Smooth muscle cell (in vitro differentiated cells): Measurements from ENCODE around the gene RHBDD2. TPM values are rescaled to one million over a fixed set of nuclear protein-coding genes. Genes with fewer than 3 reads are reported as not detected.
"Not testable (repeated sequence)": the region's sequence is repeated elsewhere in the genome, so short reads cannot be mapped to it uniquely, and the experiment has no call there.

Experiments used
- DNase-seq: peaks from one replicate; lab custom pipeline; 2025; ENCODE audit not compliant: unreplicated experiment; lab: John Stamatoyannopoulos, UW
- H2AFZ ChIP-seq: fragments of 200-600 bp; sonication (generic); 2 replicates; pipeline ENCODE4 v1.6.0; 2016; ENCODE audit warnings: antibody characterized with exemption, low read depth, mild to moderate bottlenecking
- H3F3A ChIP-seq: fragments of 200-600 bp; sonication (generic); 2 replicates; pipeline ENCODE4 v1.6.0; 2017; ENCODE audit warnings: antibody characterized with exemption, low read depth
- H3K27ac ChIP-seq: fragments of 200-600 bp; sonication (generic); 2 replicates; pipeline ENCODE4 v1.5.1; 2016; ENCODE audit warnings: low read depth, mild to moderate bottlenecking
- H3K27me3 ChIP-seq: fragments of 200-600 bp; sonication (generic); 2 replicates; pipeline ENCODE4 v1.6.1; 2016; ENCODE audit warnings: low read depth, mild to moderate bottlenecking
- H3K36me3 ChIP-seq: fragments of 200-600 bp; sonication (generic); 2 replicates; pipeline ENCODE4 v1.5.1; 2016; ENCODE audit warnings: low read depth
- H3K4me1 ChIP-seq: fragments of 200-600 bp; sonication (generic); 2 replicates; pipeline ENCODE4 v1.5.1; 2016; ENCODE audit warnings: low read depth
- H3K4me2 ChIP-seq: fragments of 200-600 bp; sonication (generic); 2 replicates; pipeline ENCODE4 v1.6.0; 2016; ENCODE audit warnings: mild to moderate bottlenecking
- H3K4me3 ChIP-seq: fragments of 200-600 bp; sonication (generic); 2 replicates; pipeline ENCODE4 v1.5.1; 2016; ENCODE audit warnings: mild to moderate bottlenecking
- H3K79me2 ChIP-seq: fragments of 200-600 bp; sonication (generic); 2 replicates; pipeline ENCODE4 v1.6.0; 2016; ENCODE audit warnings: low read depth, mild to moderate bottlenecking
- H3K9ac ChIP-seq: fragments of 200-600 bp; sonication (generic); 2 replicates; pipeline ENCODE4 v1.6.0; 2016; ENCODE audit warnings: low read depth
- H3K9me3 ChIP-seq: fragments of 200-600 bp; sonication (generic); replicated peaks from 2 replicates; pipeline ENCODE4 v1.5.1; 2016; ENCODE audit warnings: low read depth
- H4K20me1 ChIP-seq: fragments of 200-600 bp; sonication (generic); 2 replicates; pipeline ENCODE4 v1.6.0; 2016; ENCODE audit warnings: low read depth
- CTCF ChIP-seq: fragments of 200-600 bp; sonication (generic); IDR thresholded peaks from 2 replicates; pipeline ENCODE4 v1.5.1; 2017; ENCODE audit warnings: borderline replicate concordance, mild to moderate bottlenecking, antibody characterized with exemption; ENCODE audit not compliant: insufficient read depth, poor library complexity, severe bottlenecking
- WGBS: methylation state at CpG from one replicate; pipeline ENCODE4 v1.1.7; 2016; ENCODE audit warnings: low lambda C conversion rate; 5-methylcytosine and 5-hydroxymethylcytosine counted together
- polyA plus RNA-seq: library from polyadenylated mRNA; unstranded; fragments of >200 nt; fragmentation: Nextera tagmentation; extraction: Ambion mirVana; gene quantifications from 2 replicates; pipeline ENCODE4 v1.2.1, GENCODE V29; 2016
- total RNA-seq: library from RNA; depleted of rRNA; stranded (reverse); fragments of >200 nt; gene quantifications from 2 replicates; pipeline ENCODE4 v1.2.3, GENCODE V29; 2014

The RHBDD2 gene
- total and polyA plus RNA-seq, 2 experiments from 2014 or later = 43.9 to 105 TPM

GRCh38 chr7:75909521-75910132, 30.8 kb downstream of the RHBDD2 start:
- Histone ChIP-seq H3K4me3 (no peak overlapping the region), H3K27me3 (no peaks in the 10 kb centered on the region), H3K4me2 (no peak overlapping the region), H4K20me1 (no peaks in the 10 kb centered on the region), H3K9me3 (no peaks in the 10 kb centered on the region), H3K79me2 (no peaks in the 10 kb centered on the region), H3K36me3 (no peaks in the 10 kb centered on the region), H3K9ac (no peak overlapping the region), H3K27ac (no peak overlapping the region), H2AFZ (no peak overlapping the region), H3K4me1 (no peaks in the 10 kb centered on the region), H3F3A (no peaks in the 10 kb centered on the region)
- no peak for TF ChIP-seq CTCF
- no peak for DNase-seq
- WGBS = 91% methylated on average over 5 of the region's 5 CpGs

DNA sequence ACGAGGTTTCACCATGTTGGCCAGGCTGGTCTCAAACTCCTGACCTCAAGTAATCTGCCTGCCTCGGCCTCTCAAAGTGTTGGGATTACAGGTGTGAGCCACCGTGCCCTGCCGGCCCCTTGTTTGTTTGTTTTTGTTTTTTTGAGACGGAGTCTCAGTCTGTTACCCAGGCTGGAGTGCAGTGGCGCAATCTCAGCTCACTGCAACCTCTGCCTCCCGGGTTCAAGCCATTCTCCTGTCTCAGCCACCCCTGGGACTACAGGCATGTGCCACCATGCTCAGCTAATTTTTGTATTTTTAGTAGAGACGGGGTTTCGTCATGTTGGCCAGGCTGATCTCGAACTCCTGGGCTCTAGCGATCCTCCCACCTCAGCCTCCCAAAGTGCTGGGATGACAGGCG, 32.4 kb downstream of the RHBDD2 start:
- H3K27me3 ChIP-seq, H4K20me1 ChIP-seq, H3K36me3 ChIP-seq, H3K9ac ChIP-seq, H3K4me3 ChIP-seq, H3K4me2 ChIP-seq, H2AFZ ChIP-seq, DNase-seq, H3K9me3 ChIP-seq, H3F3A ChIP-seq, H3K4me1 ChIP-seq, H3K27ac ChIP-seq: not testable (repeated sequence)
- H3K79me2 ChIP-seq = peaks cover 10% of the 10 kb centered on the region
- WGBS = 88% methylated on average over 12 of the region's 12 CpGs

- Histone ChIP-seq H3K4me3 (no peak overlapping the region), H3K4me1 (no peaks in the 10 kb centered on the region), H3F3A (no peaks in the 10 kb centered on the region), H3K9ac (no peak overlapping the region), H3K27me3 (no peaks in the 10 kb centered on the region), H2AFZ (no peak overlapping the region), H3K36me3 (no peaks in the 10 kb centered on the region), H3K79me2 (peaks cover 33% of the 10 kb centered on the region), H3K27ac (no peak overlapping the region), H4K20me1 (peaks cover 13% of the 10 kb centered on the region), H3K4me2 (no peak overlapping the region), H3K9me3 (no peaks in the 10 kb centered on the region)
- TF ChIP-seq CTCF = no peak
- DNase-seq = no peak
- 98% methylated on average over 6 of the region's 6 CpGs for WGBS
These were observed 34.6 kb downstream of the RHBDD2 start for GRCh38 chr7:75913437-75913836.

DNA sequence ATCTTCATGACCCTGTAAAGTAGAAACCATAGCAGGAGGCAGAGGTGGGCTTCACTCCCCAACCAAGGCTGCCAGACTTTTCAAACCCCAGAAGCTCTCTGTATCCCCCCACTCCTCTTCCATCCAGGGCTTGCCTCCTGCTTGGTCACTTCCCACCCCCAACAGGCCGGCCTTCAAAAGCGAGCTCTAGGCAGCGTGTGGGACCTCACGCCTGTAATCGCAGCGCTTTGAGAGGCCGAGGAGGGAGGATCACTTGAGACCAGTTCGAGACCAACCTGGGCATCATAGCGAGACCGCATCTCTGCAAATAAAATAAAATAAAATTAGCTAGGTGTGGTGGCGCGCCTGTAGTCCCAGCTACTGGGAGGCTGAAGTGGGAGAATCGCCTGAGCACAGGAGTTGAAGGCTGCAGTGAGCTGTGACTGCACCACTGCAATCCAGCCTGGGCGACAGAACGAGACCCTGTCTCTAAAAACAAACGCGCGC, 35.4 kb downstream of the RHBDD2 start:
- peak overlapping the region; percentile 94 for H3K4me2 ChIP-seq
- WGBS = 34% methylated on average over 18 of the region's 18 CpGs
- H3K27ac ChIP-seq = peak overlapping the region; percentile 69

More for the DNA sequence above, 35.4 kb downstream of the RHBDD2 start:
- Histone ChIP-seq H3K27me3 (no peaks in the 10 kb centered on the region), H3K9ac (peak overlapping the region; percentile 76), H2AFZ (peak overlapping the region; percentile 95), H4K20me1 (peaks cover 21% of the 10 kb centered on the region), H3K79me2 (peaks cover 40% of the 10 kb centered on the region), H3K4me3 (peak overlapping the region; percentile 77), H3K4me1 (no peaks in the 10 kb centered on the region), H3K9me3 (no peaks in the 10 kb centered on the region), H3F3A (no peaks in the 10 kb centered on the region), H3K36me3 (no peaks in the 10 kb centered on the region)
- DNase-seq = no peak
- no peak for TF ChIP-seq CTCF
